ENCODE measurements around the gene UBE2O.

DNA sequence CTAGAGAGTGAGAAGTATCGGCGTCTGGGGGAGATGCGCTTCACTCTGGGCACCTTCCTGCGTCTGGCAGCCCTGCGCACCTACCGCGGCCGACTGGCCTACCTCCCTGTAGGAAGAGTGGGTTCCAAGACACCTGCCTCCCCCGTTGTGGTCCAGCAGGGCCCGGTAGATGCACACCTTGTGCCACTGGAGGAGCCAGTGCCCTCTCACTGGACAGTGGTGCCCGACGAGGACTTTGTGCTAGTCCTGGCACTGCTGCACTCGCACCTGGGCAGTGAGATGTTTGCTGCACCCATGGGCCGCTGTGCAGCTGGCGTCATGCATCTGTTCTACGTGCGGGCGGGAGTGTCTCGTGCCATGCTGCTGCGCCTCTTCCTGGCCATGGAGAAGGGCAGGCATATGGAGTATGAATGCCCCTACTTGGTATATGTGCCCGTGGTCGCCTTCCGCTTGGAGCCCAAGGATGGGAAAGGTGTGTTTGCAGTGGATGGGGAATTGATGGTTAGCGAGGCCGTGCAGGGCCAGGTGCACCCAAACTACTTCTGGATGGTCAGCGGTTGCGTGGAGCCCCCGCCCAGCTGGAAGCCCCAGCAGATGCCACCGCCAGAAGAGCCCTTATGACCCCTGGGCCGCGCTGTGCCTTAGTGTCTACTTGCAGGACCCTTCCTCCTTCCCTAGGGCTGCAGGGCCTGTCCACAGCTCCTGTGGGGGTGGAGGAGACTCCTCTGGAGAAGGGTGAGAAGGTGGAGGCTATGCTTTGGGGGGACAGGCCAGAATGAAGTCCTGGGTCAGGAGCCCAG is 65.8 kb downstream of the UBE2O start:
- TF ChIP-seq, protein P1, sequence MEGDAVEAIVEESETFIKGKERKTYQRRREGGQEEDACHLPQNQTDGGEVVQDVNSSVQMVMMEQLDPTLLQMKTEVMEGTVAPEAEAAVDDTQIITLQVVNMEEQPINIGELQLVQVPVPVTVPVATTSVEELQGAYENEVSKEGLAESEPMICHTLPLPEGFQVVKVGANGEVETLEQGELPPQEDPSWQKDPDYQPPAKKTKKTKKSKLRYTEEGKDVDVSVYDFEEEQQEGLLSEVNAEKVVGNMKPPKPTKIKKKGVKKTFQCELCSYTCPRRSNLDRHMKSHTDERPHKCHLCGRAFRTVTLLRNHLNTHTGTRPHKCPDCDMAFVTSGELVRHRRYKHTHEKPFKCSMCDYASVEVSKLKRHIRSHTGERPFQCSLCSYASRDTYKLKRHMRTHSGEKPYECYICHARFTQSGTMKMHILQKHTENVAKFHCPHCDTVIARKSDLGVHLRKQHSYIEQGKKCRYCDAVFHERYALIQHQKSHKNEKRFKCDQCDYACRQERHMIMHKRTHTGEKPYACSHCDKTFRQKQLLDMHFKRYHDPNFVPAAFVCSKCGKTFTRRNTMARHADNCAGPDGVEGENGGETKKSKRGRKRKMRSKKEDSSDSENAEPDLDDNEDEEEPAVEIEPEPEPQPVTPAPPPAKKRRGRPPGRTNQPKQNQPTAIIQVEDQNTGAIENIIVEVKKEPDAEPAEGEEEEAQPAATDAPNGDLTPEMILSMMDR (conservative IDR thresholded peaks at IDR 0.05; ENCODE audit: low read depth, low read length): no peak
- TF ChIP-seq EZH2phosphoT487 (IDR thresholded peaks at IDR 0.05; ENCODE audit: borderline replicate concordance, low read length): no peak

All from PC-3 (cell line).